GM21390 (cell line): ENCODE data around the gene VPS51.

Experiments
- ATAC-seq: cut with Tn5 transposase; IDR thresholded peaks from one replicate; pipeline ENCODE4 v1.9.1; 2021; ENCODE audit not compliant: unreplicated experiment

The VPS51 gene

DNA sequence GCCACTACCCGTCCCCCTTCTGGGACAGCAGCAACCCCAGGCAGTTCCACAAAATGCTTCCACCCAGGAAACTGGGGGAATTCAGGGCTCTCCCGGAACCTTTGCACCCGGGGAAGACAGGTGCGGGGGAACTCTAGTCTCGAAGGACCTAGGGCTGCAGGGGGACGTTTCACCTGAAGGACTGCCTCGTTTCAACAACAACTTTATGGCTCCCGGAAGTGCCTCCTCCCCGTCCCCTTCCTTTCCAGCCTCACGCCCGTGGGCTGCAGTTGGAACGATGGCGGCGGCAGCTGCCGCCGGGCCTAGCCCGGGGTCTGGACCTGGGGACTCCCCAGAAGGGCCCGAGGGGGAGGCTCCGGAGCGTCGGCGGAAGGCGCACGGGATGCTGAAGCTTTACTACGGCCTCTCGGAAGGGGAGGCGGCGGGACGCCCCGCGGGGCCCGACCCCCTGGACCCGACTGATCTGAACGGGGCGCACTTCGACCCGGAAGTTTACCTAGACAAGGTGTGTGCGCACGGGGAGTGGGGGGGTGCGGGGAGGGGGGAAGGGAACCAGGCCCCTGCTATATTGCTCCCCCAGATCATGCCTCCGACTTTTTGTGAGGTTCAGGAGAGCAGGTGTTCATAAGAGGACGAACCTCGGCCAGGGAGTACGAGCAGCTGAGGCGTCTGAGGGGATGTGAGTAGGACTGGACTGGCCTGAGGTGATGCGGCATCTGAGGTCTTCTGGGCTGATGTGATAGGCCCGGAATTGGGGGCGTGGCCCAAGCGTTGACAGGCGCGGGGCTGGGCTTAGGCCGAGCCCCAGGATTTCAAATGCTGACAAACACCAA is at the start of gene VPS51:
TSS of gene VPS51 (plus strand) at position 241 of the 833 bp plus-strand sequence. CDS start at position 278, 37 bp downstream.
- ATAC-seq: peak; percentile 68

DNA sequence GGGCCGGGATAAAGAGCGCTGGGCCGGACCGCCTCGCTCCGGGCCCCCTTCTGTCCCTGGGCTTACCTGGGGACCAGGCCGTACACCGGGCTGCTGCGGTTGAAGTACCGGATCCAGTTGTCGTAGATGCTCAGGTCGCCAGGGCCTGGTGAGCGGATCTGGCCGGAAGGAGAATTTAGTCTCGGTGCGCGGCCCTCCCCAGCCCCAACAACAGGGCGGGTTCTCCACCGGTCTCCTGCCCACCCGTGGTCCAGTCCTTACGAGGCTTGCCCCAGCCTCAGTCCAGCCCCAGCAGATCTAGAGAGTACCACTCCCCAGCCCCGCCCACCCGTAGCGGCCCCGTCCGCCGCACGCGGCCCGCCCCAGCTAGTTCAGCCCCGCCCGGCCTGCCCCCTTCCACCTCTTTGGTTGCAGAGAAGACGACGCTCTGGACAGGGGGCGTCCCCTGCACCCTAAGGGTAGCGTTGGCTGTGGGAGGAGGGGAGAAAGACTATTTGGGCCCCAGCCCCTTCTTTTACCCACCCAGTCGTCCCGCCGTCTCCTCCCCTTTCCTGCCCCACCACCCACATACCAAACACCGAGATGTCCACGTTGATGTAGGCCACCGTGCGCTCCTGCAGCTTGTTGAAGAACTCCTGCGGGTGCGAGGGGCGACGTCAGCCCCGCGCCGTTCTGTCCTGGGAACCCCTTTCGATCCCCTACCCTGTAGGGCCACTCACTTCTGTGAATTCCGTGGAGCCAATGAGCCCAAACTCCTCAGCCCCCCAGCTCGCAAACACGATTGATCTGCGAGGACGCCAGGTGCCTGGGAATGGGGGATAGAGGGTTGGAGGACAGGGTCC is 48.2 kb upstream of the VPS51 start:
- ATAC-seq: no peak

DNA sequence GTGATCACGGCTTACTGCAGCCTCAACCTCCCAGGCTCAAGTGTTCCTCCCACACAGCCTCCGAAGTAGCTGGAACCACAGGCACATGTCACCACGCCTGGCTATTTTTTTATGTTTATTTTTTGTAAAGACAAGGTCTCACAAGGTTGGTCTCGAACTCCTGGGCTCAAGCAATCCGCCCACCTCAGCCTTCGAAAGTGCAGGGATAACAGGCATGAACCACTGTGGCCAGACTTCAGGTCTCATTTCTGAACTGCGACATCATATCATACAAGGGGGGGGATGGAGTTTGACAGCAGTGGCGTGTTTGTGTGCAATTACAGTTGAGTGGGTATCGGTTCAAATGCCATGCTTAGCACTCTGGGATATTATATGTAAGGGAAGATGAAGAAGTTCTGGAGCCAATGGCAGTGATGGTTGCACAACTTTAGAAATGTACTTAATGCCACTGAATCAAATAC is 44.6 kb upstream of the VPS51 start:
- no peak for ATAC-seq

DNA sequence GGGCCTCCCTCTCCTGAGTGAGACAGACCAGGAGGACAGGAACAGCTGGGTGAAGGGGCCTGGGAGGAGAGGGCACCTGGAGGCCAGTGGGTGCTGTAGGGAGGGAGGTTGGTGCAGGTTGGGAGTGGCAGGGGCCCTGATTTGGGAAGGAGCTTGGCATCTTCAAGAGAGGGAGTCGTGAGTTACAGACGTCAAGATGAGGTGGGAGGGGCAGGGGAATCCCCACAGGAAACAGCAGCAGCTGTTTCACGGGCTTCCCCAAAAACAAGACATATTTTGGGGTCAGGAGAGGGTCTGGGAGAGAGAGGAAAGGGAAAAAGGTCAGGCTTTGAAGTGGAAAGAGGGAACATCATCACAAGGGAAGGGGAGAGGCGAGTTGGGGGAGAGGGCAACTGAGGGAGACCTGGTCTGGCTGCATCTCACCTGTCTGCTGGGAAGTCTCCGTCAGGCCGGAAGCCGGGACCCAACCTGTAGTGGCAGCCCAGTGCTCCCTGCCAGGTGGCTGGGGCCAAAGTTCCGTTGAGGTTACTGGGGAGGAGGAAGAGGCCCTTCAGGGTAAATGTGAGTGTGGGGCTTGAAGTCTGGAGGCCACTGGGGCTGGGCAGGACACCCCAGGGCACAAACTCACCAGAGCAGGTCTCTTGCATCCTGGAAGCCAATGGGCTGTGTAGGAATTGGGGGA is 42.0 kb upstream of the VPS51 start:
- ATAC-seq: no peak

DNA sequence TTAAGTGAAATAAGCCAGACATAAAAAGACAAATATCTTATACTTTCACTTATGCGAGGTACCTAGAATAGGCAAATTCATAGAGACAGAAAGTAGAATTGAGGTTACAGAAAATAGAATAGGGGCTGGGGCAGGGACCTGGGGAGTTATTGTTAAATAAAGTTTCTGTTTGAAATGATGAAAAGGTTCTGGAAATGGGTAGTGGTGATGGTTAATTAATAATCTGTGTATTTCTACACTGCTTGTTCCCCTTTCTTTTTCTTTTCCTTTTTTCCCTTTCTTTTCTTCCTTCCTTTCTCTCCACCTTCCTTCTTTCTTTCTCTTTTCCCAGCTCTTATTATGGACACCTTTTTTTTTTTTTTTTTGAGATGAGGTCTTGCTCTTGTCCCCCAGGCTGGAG is 40.5 kb upstream of the VPS51 start:
- ATAC-seq: no peak

DNA sequence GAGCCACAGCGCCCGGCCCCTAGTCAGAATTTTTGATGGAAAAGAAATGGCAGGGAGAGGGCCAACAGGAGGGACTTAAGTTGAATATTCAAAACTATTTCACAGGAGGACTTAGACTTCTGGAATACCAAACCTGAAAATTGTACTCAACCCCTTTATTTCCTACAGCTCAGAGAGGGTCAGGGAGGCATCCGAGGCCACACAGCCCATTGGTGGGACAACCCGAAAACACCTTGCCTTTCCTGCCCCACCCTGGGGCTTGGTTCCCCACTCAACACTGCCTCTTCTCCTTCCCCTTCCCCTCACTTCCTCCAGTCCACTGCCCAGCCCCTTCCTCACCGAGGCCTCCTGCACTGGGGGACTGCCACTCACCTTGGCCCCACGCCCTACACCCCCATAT is 39.0 kb upstream of the VPS51 start:
- ATAC-seq: no peak

DNA sequence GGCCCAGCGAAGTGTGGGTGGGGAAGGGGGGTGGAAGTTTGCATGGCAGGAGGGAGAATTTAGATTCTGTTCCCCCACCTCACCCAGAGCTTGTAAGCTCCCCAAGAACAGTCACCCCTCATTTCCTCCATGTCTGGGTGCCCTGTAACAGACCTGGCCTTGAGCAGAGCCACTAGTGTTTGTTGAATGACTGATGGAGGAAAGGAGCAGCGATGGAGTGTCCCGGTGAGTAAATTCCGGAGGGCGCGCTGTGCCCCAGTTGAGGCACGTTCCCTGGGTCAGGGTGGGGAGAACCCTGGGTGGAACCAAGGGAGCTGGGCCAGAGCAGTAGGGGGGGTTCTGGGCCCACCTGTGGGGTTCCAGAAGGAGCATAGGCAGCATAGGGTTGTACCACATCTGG is 38.5 kb upstream of the VPS51 start:
- ATAC-seq: no peak

DNA sequence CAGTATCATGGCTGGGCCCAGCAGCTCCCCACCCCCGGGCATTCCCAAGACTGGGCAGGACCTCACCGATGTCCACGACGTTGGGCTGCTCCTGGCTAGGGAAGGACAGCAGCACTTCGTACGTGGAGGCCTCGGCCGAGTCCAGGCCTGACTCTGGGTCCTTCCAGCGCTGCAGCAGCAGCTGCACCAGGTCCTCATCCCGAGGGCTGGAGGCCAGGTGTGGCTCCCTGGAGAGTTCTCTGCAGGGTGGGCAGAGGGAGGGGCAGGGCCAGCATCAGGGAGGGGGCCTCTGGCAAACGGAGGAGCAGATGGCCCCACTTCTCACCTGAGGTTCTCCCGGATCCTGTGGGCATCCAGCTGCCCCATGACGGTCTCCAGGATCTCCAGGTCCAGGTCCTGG is 38.0 kb upstream of the VPS51 start:
- no peak for ATAC-seq

DNA sequence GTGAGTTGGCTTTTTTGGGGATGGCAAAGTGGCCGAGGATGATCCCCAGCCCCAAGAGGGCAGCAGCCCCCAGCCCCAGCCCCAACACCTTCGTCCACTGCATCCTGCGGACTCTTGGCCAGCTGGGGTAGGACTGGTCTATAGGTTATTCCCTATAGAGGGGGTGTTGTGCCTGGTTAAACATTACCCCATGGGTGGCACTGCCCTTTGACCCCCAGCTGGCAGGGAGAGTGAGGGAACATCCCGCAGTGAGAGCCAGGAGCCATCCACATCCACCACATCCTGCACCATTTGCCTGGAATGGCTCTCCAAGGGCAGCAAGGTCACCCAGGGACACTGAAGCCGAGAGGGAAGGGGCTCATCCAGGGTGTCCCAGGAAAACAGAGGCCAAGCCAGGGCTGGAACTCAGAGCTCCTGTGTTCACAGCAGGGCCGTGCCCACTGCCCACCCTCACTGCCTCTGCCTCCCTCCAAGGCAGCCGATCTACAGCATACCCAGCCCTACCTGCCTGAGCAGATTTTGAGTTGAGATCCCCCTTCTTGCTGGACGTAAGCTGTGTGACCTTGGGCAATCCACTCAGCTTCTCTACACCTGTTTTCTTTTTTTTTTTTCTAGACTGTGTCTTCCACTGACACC is 37.5 kb upstream of the VPS51 start, which contains the start of gene NAALADL1:
TSS of gene NAALADL1 (minus strand) at position 135 of the 636 bp plus-strand sequence. CDS start at position 103, 32 bp downstream.
- no peak for ATAC-seq

DNA sequence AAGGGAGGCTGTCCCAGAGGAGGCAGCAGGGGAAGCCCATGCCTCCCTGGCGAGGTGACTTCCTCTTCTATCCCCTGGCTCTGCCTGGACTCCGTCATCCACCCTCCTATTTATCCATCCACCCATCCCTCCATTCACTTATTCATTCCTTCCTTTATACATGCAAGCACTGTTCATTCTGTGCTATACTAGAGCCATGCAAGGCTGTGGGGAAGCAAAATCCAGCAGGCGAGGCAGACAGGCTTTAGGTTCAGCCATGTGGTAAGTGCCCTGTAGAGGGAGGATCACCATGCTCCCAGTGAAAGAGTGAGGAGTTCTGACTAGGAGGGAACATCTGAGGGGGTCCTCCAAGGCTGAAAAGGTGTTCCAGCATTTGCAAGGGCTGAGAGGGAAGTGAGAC is 36.5 kb upstream of the VPS51 start:
- no peak for ATAC-seq

DNA sequence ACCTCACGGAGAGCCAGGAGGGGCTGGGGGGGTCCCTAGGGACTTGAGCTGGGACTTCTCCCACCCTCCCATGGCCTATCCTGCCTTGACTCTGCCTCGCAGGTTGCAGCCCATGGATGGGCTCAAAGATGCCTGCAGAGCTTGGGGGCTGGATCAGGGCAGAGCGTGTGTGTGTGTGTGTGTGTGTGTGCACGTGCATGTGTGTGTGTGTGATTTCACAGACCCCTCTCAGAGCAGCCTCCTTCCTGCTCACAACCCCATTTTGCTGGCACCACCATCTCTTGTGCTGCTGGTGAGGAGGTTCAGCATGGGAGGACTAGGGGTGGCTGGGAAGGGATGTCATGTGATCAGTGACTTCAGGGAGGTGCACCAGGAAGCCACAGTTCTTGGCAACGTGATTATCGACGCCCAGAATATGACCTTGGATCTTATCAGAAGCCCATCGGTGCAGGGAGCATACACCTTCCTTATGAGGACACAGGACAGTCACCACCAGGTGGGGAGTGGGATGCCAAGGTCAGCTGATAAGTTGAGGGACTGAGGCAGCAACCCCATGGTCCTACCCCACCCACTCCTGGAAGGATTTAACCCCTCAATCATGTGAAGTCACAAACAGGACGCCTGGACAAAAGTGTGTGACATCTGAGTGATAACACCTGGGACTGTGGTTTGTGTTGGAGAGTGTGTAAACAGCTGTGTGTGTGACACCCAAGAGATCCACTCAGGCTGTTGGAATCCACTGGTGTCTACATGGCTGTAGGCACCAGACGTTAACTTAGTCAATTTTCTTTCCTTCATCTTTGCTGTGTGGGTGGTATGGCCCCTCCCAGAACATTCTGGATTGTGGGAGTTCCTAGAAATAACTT is 35.8 kb upstream of the VPS51 start:
- no peak for ATAC-seq

DNA sequence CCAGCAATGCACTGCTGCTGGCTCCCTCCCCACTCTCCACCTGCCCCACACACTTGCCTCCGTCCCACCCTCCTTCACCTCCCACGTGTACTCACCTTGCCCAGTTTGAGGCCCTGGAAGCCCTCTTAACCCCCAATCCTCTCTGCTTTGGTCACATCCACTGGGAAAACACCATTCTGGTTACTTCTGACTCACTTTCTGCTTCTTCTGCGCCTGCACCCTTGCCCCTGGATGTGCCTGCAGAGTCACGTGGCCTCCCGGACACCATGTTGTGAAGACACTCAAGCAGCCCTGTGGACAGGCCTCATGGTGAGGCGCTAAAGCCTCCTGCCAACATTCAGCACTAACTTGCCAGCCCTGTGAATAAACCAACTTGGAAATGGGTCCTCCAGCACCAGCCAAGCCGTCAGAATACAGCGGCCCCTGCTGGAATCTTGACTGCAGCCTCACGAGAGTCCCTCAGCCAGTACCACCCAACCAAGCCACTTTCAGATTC is 35.1 kb upstream of the VPS51 start:
- ATAC-seq: no peak

DNA sequence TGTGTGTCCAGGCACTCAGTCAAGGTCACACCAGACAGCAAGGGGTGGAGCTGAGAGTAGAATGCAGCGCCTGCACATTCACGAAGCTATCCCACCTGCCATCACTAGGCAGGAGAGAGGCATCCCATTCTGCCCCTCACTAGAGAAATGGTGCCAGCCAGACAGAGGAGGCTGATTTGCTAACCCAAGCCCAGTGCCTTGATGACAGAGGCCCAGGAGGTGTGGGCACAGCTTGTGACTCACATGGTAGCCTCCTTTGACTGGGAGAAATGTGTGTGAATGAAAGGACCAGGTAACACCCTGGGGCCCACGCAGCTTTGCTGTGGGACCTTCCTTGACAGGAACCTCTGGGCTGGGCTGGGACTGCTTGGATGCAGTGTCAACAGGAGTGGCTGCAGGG is 32.5 kb upstream of the VPS51 start:
- no peak for ATAC-seq

DNA sequence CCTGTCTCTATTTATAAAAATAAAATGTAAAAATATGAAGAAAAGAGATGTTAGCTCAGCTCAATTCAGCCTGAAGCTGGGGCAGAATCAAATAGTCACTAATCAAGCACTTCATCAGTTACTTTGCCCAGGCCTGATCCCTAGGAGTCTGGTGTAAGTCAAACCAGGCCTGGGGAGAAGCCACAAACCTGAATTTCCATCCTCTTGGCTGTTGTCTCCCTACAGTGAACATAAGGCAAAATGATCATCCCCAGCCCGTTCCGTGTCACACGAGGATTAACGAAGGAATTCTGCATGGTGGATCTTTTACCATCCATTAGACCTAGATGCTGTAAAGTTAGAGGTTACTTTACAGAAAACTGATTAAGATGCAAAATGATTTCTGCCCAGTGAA is 31.2 kb upstream of the VPS51 start:
- no peak for ATAC-seq

DNA sequence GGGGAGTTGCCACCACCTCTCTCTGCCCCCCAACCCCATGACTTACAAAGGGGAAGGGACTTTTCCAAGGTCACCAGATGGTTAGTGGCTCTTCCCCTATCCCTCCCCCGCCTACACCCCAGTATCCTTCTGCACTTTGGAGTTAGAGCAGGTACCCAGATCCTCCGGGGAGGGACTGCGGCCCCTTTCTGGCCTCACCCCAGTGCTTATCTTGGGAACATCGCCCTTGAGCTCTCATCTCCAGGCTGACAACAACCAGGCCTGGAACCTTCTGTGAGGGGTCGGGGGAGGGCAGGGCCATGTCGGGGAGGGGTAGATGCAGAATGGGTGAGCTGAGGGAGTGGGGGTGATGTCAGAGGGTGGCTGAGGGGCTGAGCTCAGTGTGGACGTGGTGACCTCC is 30.2 kb upstream of the VPS51 start:
- no peak for ATAC-seq

DNA sequence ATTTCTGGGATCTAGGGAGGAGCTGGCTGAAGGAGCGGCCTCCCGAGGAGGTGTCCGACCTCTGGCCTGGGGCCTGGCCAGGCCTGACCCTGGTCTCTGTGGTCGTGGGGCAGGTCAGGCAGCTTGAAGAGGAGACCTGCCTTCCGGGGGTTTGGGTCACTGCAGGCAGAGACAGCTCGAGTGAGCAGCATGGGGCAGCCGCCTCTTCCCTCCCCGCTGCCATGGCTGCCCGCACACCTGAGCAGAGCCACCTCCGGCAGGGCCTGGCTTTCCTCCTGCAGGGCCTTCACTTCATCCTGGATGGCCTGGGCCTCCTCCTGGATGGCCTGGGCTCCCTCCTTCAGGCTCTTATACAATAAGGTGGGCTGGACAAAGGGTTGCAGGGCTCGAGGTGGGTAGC is 29.7 kb upstream of the VPS51 start:
- ATAC-seq: no peak

DNA sequence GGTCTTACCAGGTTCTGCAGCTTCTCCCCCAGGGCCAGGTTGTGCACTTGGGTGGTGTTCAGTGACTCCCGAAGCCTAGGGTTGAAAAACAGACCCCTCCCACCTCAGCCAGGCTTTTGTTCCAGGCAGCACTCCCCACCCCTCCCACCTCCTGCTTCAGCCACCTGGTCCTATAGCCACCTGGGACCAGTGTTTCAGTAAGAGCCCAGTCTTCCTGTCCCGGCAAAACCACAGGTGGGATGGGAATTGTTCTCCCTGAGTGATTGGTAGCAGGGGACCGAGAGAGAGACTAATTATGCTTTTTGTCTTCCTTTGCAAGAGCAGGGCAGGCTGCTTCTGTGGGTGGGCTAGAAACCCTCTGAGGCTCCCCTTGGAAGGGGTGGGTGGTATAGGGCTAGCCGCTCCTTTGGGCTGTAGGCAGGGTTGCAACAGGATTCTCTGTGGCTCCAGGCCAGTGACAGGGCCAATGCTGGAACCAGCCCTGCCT is 29.2 kb upstream of the VPS51 start:
- ATAC-seq: no peak

DNA sequence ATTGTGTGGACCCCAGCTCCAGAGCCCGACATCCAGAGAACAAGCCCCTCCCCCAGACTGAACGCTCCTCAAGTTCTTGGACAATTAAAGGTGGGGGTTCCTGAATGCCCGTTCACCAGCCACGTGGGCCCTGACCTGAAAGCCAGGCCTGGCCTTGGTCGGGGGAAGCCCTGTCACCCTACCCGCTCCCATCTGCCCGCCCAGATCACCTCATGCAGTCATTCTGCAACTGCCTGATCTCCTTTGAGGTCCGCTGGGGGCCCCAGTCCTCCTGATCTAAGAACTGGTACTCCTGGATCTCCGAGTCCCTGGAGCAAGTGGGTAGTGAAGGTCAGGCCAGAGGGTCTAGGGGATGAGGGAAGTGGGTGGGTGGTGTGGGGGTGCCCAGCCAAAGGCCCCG is 28.6 kb upstream of the VPS51 start:
- no peak for ATAC-seq

DNA sequence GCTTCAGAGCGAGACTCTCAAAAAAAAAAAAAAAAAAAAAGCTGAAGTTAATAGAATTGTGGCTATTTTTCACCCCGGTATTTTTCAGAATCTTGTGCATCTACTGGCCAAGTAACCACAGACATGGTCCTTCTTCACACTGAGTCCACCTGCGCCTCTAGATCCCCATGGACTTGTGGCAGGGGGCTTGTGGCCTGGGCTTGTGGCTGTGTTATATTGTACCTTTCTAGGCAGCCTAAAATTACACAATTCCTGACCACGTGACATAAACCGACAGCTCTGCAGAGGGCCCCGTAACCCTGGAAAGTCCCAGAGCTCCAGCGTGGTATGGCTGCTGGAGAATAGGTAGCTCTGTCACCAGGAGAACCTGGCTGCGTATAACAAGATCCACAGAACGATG is 26.8 kb upstream of the VPS51 start:
- ATAC-seq: no peak
